Activated CD4-positive, alpha-beta memory T cell treated with anti-CD3 and anti-CD28 coated beads for 36 hours (primary cell): ENCODE data around the gene TMEM151B. TPM values are rescaled to one million over a fixed set of nuclear protein-coding genes. Genes with fewer than 3 reads are reported as not detected.
"Not testable (repeated sequence)": the region's sequence is repeated elsewhere in the genome, so short reads cannot be mapped to it uniquely, and the experiment has no call there.

Experiments used
- CTCF ChIA-PET: fragments of 350-600 bp; sonication (Branson Sonifier 250); formaldehyde crosslinking; loops from one replicate; lab custom pipeline; 2021; ENCODE audit warnings: antibody characterized with exemption, inconsistent platforms; lab: Charles Lee
- POLR2A ChIA-PET: fragments of 350-600 bp; sonication (Branson Sonifier 250); formaldehyde crosslinking; loops from one replicate; lab custom pipeline; 2021; ENCODE audit warnings: antibody characterized with exemption; lab: Charles Lee
- DNase-seq: peaks from one replicate; pipeline ENCODE4 v3.0.0-alpha.2; 2020
- H3K27ac Mint-ChIP-seq: one replicate; pipeline ENCODE4 v1.8.0; 2021; ENCODE audit warnings: mixed read lengths
- H3K27me3 Mint-ChIP-seq: one replicate; pipeline ENCODE4 v1.8.0; 2021; ENCODE audit warnings: mixed read lengths
- H3K36me3 Mint-ChIP-seq: one replicate; pipeline ENCODE4 v1.8.0; 2021; ENCODE audit warnings: mixed read lengths
- H3K4me1 Mint-ChIP-seq: one replicate; pipeline ENCODE4 v1.8.0; 2021; ENCODE audit warnings: low read depth, mixed read lengths
- H3K4me3 Mint-ChIP-seq: one replicate; pipeline ENCODE4 v1.8.0; 2021; ENCODE audit warnings: mild to moderate bottlenecking, mixed read lengths
- H3K9me3 Mint-ChIP-seq: one replicate; pipeline ENCODE4 v1.8.0; 2021; ENCODE audit warnings: mixed read lengths
- intact Hi-C: fragments of 100-400 bp; cut with micrococcal nuclease; formaldehyde crosslinking; loops from one replicate; pipeline ENCODE4 v1.15.1; 2023
- total RNA-seq, 2 experiments: library from RNA; stranded (reverse); gene quantifications; one replicate each; pipeline ENCODE4 v1.2.3, GENCODE V29; 2021

Gene TMEM151B
- total RNA-seq, 2 experiments from 2014 or later: 0.07 to 0.12 TPM

DNA sequence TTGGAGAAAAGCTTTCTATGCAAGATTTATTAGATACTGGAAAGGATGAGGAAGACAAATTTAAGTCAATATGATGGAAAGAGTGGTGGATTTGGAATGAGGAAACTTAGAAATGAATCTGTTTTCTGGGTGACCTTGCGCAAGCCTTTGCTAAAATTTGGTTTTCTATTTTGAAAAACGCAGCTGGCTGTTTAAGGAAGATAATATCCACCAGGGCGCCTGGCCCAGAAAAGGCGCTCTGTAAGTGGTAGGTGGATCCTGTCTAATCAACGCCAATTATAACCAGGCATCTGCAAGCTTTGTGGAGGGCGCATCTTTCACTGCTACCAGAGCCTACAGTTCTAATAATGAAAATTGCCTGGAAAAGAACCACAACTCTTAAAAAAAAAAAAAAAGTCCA, 71.8 kb downstream of the TMEM151B start:
- intact Hi-C loops: loop anchor here (10.0 kb wide), 1 partner anchor 113 kb away; no protein-coding TSS in a partner anchor
- ChIA-PET CTCF (interaction anchor here (1.2 to 1.4 kb wide), 4 partner anchors 29 to 169 kb away, joined by 4 to 7 read pairs (median 6); partner anchors contain the start of gene AARS2), POLR2A (interaction anchor here (0.7 kb wide), 1 partner anchor 1798 kb away, joined by 3 read pairs; no protein-coding TSS in a partner anchor)
- Mint-ChIP-seq H3K4me1 (peaks cover 3% of the 10 kb centered on the region), H3K27me3 (peaks cover 39% of the 10 kb centered on the region), H3K9me3 (no peaks in the 10 kb centered on the region), H3K27ac (no peak overlapping the region), H3K36me3 (no peaks in the 10 kb centered on the region), H3K4me3 (no peak overlapping the region)
- no peak for DNase-seq

DNA sequence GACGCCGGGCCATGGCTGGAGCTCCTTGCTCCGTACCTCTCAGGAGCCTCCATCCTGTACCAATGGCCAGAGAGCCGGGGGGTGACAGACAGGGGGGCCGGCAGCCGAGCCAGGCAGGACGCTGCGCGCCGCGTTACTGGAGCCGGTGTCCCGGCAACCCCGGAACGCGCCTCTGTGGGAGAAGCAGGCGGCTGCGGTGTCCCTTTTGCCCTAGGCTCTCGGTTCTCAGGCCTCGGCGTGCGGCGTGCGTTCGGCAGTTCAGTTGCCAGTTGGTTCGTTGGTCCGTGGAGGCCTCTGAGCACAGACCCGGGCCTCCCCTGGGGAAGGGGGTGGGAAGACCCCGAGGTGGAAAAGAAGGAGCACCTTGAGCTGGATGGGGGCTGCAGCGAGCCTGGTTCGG, 72.2 kb downstream of the TMEM151B start, which contains the start of gene SPATS1:
Gene SPATS1 (plus strand): TSS at position 162 of the 400 bp plus-strand sequence. CDS start 446 bp downstream, outside the sequence.
- ChIA-PET POLR2A (interaction anchor here (0.7 to 1.7 kb wide), 2 partner anchors 10 to 1798 kb away, joined by 3 read pairs; no protein-coding TSS in a partner anchor), CTCF (interaction anchor here (1.0 to 1.4 kb wide), 5 partner anchors 30 to 170 kb away, joined by 3 to 7 read pairs (median 5); partner anchors contain the start of gene AARS2)
- H3K27me3 Mint-ChIP-seq: peaks cover 40% of the 10 kb centered on the region
- DNase-seq: peak; percentile 13
- intact Hi-C loops: loop anchor here (10.0 kb wide), 1 partner anchor 112 kb away; no protein-coding TSS in a partner anchor
- H3K27ac Mint-ChIP-seq: no peak within 1 kb of the TSS
- no peaks in the 10 kb centered on the region for H3K36me3 Mint-ChIP-seq
- no peaks in the 10 kb centered on the region for H3K9me3 Mint-ChIP-seq
- no peak within 1 kb of the TSS for H3K4me3 Mint-ChIP-seq
- H3K4me1 Mint-ChIP-seq: peaks cover 3% of the 10 kb centered on the region

DNA sequence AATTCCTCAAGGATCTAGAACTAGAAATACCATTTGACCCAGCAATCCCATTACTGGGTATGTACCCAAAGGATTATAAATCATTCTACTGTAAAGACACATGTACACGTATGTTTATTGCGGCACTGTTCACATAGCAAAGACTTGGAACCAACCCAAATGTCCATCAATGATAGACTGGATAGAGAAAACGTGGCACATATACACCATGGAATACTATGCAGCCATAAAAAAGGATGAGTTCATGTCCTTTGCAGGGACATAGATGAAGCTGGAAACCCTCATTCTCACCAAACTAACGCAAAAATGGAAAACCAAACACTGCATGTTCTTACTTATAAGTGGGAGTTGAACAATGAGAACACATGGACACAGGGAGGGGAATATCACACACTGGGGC, 76.6 kb downstream of the TMEM151B start:
- DNase-seq, H3K9me3 Mint-ChIP-seq, POLR2A ChIA-PET, H3K36me3 Mint-ChIP-seq, H3K27ac Mint-ChIP-seq, H3K4me3 Mint-ChIP-seq, H3K4me1 Mint-ChIP-seq: not testable (repeated sequence)
- peaks cover 35% of the 10 kb centered on the region for H3K27me3 Mint-ChIP-seq
- intact Hi-C loops: loop anchor here (10.0 kb wide), 1 partner anchor 108 kb away; no protein-coding TSS in a partner anchor
- CTCF ChIA-PET: interaction anchor here (1.0 to 1.1 kb wide), 2 partner anchors 9 to 68 kb away, joined by 3 read pairs; no protein-coding TSS in a partner anchor

DNA sequence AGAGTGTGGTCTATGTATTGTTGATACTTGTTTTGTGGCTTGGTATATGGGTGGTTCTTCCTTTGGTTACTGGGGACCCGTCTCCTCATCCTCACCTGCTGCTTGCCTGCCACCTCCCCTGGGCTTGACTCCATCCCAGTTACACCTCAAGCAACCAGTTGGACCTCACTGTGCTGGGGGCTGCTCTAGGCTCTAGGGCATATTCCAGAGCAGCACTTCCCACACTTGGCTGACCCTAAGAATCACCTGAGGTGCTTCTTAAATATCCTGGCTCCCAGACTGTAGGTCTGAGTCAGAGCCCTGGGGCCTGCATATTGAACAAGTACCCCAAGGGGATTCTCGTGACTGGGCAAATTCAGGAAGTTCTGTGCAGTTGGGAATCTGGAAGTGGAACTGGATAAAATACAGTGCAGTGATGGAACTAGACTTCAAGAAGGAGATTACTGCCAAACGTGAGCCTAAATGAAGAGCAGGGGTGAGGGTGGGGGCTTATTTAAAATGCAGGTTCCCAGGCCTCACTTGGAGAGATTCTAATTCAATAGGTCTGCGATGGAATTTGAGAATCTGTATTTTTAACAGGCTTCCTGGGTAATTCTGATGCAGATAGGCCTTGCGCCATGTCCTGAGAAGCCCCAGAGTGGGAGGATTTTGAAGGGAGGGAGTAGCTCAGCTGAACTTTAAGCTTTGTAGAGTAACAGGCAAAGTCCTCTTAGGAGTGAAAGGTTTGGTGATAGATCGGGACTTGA, 79.8 kb downstream of the TMEM151B start:
- no peak overlapping the region for H3K4me3 Mint-ChIP-seq
- CTCF ChIA-PET: no interaction called here

DNA sequence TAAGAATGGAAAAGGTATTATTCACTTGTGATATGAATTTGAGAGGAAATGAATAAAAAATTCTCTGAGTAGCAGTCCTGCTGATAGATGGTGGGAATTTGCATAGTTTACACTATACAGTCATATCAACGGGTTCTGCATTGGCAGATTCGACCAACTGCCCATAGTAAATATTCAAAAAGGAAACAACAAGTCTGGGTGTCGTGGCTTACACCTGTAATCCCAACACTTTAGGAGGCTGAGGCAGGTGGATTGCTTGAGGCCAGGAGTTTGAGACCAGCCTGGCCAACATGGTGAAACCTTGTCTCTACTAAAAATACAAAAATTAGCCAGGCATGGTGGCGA, 80.4 kb downstream of the TMEM151B start:
- H3K4me3 Mint-ChIP-seq, H3K27me3 Mint-ChIP-seq, POLR2A ChIA-PET, DNase-seq, H3K36me3 Mint-ChIP-seq, H3K9me3 Mint-ChIP-seq, H3K4me1 Mint-ChIP-seq, intact Hi-C loops, H3K27ac Mint-ChIP-seq, CTCF ChIA-PET: not testable (repeated sequence)

More for the DNA sequence above, 79.8 kb downstream of the TMEM151B start:
- POLR2A ChIA-PET: no interaction called here
- no peak overlapping the region for H3K27ac Mint-ChIP-seq
- H3K4me1 Mint-ChIP-seq: no peaks in the 10 kb centered on the region
- H3K36me3 Mint-ChIP-seq: no peaks in the 10 kb centered on the region
- no peaks in the 10 kb centered on the region for H3K9me3 Mint-ChIP-seq
- intact Hi-C loops: loop anchor here (10.0 kb wide), 1 partner anchor 105 kb away; no protein-coding TSS in a partner anchor
- no peak for DNase-seq
- peaks cover 10% of the 10 kb centered on the region for H3K27me3 Mint-ChIP-seq

DNA sequence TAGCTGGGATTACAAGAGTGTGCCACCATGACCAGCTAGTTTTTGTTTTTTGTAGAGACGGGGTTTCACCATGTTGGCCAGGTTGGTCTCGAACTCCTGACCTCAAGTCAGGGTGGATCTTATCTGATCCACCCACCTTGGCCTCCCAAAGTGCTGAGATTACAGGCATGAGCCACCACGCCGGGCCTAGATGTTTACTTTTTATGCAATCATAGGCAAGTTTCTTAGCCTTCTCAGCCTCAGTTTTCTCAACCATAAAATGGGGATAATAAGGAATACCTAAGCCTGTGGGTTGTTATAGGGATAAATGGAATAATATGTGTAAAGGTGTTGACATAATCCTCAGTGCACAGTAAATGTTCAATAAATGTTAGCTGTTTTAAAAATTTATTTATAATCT, 82.0 kb downstream of the TMEM151B start:
- CTCF ChIA-PET: no interaction called here
- Mint-ChIP-seq H3K4me1 (no peaks in the 10 kb centered on the region), H3K9me3 (no peaks in the 10 kb centered on the region), H3K27ac (no peak overlapping the region), H3K4me3 (no peak overlapping the region), H3K36me3 (no peaks in the 10 kb centered on the region), H3K27me3 (peaks cover 8% of the 10 kb centered on the region)
- POLR2A ChIA-PET: interaction anchor here (0.8 kb wide), 1 partner anchor 9 kb away, joined by 3 read pairs; no protein-coding TSS in a partner anchor
- intact Hi-C loops: no loop called here
- DNase-seq: no peak

DNA sequence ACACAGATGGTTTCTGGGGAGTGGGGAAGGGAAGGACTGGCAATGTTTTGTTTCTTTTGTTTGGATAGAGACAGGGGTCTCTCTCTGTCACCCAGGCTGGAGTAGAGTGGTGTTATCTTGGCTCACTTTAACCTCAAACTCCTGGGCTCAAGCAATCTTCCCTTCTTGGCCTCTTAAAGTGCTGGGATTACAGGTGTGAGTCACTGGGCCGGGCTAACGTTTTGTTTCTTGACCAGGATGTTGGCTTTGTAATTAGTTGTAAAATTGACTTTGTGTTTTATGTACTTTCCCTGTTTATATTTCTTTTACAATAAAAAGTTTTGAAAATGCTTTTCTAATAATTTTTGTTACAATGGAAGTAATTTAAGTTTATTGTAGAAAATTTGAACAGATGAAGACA, 83.1 kb downstream of the TMEM151B start:
- no peak overlapping the region for H3K27ac Mint-ChIP-seq
- no peaks in the 10 kb centered on the region for H3K36me3 Mint-ChIP-seq
- CTCF ChIA-PET: interaction anchor here (0.6 kb wide), 1 partner anchor 375 kb away, joined by 3 read pairs; no protein-coding TSS in a partner anchor
- no peak overlapping the region for H3K4me3 Mint-ChIP-seq
- H3K9me3 Mint-ChIP-seq: no peaks in the 10 kb centered on the region
- H3K27me3 Mint-ChIP-seq: peaks cover 8% of the 10 kb centered on the region
- POLR2A ChIA-PET: no interaction called here
- no peaks in the 10 kb centered on the region for H3K4me1 Mint-ChIP-seq
- DNase-seq: no peak
- intact Hi-C loops: no loop called here

DNA sequence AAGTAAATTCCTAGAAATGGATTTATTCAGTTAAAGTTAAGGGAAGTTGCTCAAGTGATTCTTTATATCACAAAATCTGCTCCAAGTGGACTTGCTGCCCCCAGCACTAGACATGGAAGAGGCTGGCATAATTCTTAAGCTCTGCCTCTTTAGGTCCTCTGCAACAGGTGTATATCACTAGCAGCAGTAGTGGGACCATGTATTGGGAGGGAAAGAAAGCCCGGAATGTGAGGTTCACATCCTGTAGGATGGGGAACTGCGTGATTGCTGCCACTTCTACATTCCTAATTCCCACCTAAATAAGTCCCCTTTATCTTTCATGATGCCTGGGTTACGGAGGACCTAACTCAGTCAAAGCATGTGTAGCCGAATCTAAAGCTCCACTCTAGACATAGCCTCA, 85.4 kb downstream of the TMEM151B start:
- Mint-ChIP-seq H3K27ac (no peak overlapping the region), H3K27me3 (peaks cover 8% of the 10 kb centered on the region), H3K36me3 (no peaks in the 10 kb centered on the region), H3K4me3 (no peak overlapping the region), H3K4me1 (no peaks in the 10 kb centered on the region), H3K9me3 (no peaks in the 10 kb centered on the region)
- intact Hi-C loops: no loop called here
- CTCF ChIA-PET: interaction anchor here (0.7 to 1.1 kb wide), 2 partner anchors 43 to 114 kb away, joined by 3 read pairs; partner anchors contain the start of gene AARS2
- POLR2A ChIA-PET: no interaction called here
- DNase-seq: no peak

DNA sequence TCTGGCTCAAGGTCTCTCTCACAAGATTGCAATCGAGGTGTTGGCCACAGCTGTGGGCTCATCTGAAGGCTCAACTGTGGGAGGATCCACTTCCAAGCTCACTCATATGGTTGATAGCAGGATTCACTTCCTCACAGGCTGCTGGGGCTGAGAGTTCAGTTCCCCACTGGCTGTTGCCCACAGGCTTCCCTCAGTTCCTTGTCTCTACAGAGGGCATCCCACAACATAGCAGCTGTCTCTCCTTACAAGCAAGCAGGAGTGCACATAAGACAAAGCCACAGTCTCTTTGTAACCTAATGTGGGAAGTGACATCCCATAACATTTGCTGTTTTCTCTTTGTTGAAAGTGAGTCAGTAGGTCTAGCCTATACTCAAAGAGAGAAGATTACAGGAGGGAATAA, 86.2 kb downstream of the TMEM151B start:
- H3K4me3 Mint-ChIP-seq: no peak overlapping the region
- no peaks in the 10 kb centered on the region for H3K9me3 Mint-ChIP-seq
- peaks cover 8% of the 10 kb centered on the region for H3K27me3 Mint-ChIP-seq
- DNase-seq: no peak
- no peaks in the 10 kb centered on the region for H3K4me1 Mint-ChIP-seq
- CTCF ChIA-PET: interaction anchor here (1.1 kb wide), 1 partner anchor 44 kb away, joined by 3 read pairs; the partner anchor contains the start of gene AARS2
- intact Hi-C loops: no loop called here
- POLR2A ChIA-PET: no interaction called here
- H3K36me3 Mint-ChIP-seq: no peaks in the 10 kb centered on the region
- H3K27ac Mint-ChIP-seq: no peak overlapping the region

Other genes starting within 250 kb of the TMEM151B start
- gene MRPL14, start 143.0 kb upstream of the TMEM151B start, total RNA-seq: 10 to 100 TPM; 49.5 to 50.1 TPM
- 10 to 100 TPM; 11.6 to 13.0 TPM for gene TMEM63B, start 142.9 kb upstream of the TMEM151B start, total RNA-seq
- under 1 TPM in 1 of 2 experiments, not detected in 1; 0.12 TPM for gene CAPN11, start 111.6 kb upstream of the TMEM151B start, total RNA-seq
- not detected for gene MYMX, start 53.5 kb upstream of the TMEM151B start, total RNA-seq
- 10 to 100 TPM; 47.6 to 50.0 TPM for gene SLC29A1, start 46.9 kb upstream of the TMEM151B start, total RNA-seq
- 1,000 to 10,000 TPM; 1,671 to 1,695 TPM for gene HSP90AB1, start 23.3 kb upstream of the TMEM151B start, total RNA-seq
- gene SLC35B2, start 12.9 kb upstream of the TMEM151B start, total RNA-seq: 10 to 100 TPM; 16.5 to 16.8 TPM
- 10 to 100 TPM; 24.7 to 25.1 TPM for gene NFKBIE, start 4.9 kb upstream of the TMEM151B start, total RNA-seq
- 10 to 100 TPM; 16.3 to 16.5 TPM for gene AARS2, start 42.9 kb downstream of the TMEM151B start, total RNA-seq
- gene SPATS1, start 72.2 kb downstream of the TMEM151B start, total RNA-seq: not detected
- gene CDC5L, start 117.3 kb downstream of the TMEM151B start, total RNA-seq: 10 to 100 TPM; 24.0 to 24.3 TPM